WTC11 (cell line): ENCODE measurements around the gene CLPX. TPM values are rescaled to one million over a fixed set of nuclear protein-coding genes. Genes with fewer than 3 reads are reported as not detected.

ENCODE experiments used
- ATAC-seq: fragments of 200-7000 bp; cut with Tn5 transposase; 2 replicates; pipeline ENCODE4 v1.10.0; 2021; ENCODE audit warnings: mild to moderate bottlenecking, moderate library complexity
- CTCF ChIA-PET: fragments of 300-600 bp; sonication (Branson Sonifier 250); formaldehyde crosslinking; loops from one replicate; lab custom pipeline; 2021; ENCODE audit warnings: antibody characterized with exemption; lab: Charles Lee
- POLR2A ChIA-PET: fragments of 350-600 bp; sonication (Branson Sonifier 250); formaldehyde crosslinking; loops from one replicate; lab custom pipeline; 2021; ENCODE audit warnings: antibody characterized with exemption; lab: Charles Lee
- DNase-seq: peaks from one replicate; pipeline ENCODE4 v3.0.0; 2021; ENCODE audit warnings: low spot score
- H3K27ac Mint-ChIP-seq: 2 replicates; pipeline ENCODE4 v1.8.0; 2021; ENCODE audit warnings: mixed read lengths
- H3K27me3 Mint-ChIP-seq: 2 replicates; pipeline ENCODE4 v1.8.0; 2021; ENCODE audit warnings: low read depth, mild to moderate bottlenecking, moderate library complexity, mixed read lengths
- H3K36me3 Mint-ChIP-seq: 2 replicates; pipeline ENCODE4 v1.8.0; 2021; ENCODE audit warnings: mixed read lengths
- H3K4me1 Mint-ChIP-seq: 2 replicates; pipeline ENCODE4 v1.8.0; 2022; ENCODE audit warnings: mixed read lengths
- H3K4me3 Mint-ChIP-seq: 2 replicates; pipeline ENCODE4 v1.8.0; 2021; ENCODE audit warnings: mild to moderate bottlenecking, moderate library complexity, mixed read lengths
- H3K9me3 Mint-ChIP-seq: 2 replicates; pipeline ENCODE4 v1.8.0; 2021; ENCODE audit warnings: mixed read lengths
- AFF4 ChIP-seq: sonication (generic); formaldehyde crosslinking; IDR thresholded peaks from 2 replicates; pipeline ENCODE4 v1.8.1; 2023; ENCODE audit warnings: mild to moderate bottlenecking, missing genetic modification reagents, borderline replicate concordance
- ELF4 ChIP-seq: sonication (generic); formaldehyde crosslinking; IDR thresholded peaks from 2 replicates; pipeline ENCODE4 v1.8.1; 2022; ENCODE audit warnings: low read depth, mild to moderate bottlenecking, moderate library complexity, missing genetic modification reagents
- EMX1 ChIP-seq: fragments of 250-450 bp; sonication (Bioruptor Pico); IDR thresholded peaks from 2 replicates; pipeline ENCODE4 v1.8.0; 2021; ENCODE audit warnings: mild to moderate bottlenecking
- FOXP1 ChIP-seq: sonication (generic); formaldehyde crosslinking; IDR thresholded peaks from 2 replicates; pipeline ENCODE4 v1.8.0; 2022; ENCODE audit warnings: missing genetic modification reagents, mild to moderate bottlenecking, moderate library complexity, borderline replicate concordance
- GABPB1 ChIP-seq: sonication (generic); formaldehyde crosslinking; IDR thresholded peaks from 2 replicates; pipeline ENCODE4 v1.8.1; 2023; ENCODE audit warnings: mild to moderate bottlenecking, missing genetic modification reagents
- HMGA2 ChIP-seq: fragments of 250-450 bp; sonication (Bioruptor Pico); IDR thresholded peaks from 2 replicates; pipeline ENCODE4 v1.4.0; 2021; ENCODE audit warnings: mild to moderate bottlenecking, moderate library complexity
- HMGXB4 ChIP-seq: sonication (generic); formaldehyde crosslinking; IDR thresholded peaks from 2 replicates; pipeline ENCODE4 v1.8.1; 2023; ENCODE audit warnings: mild to moderate bottlenecking, moderate library complexity, missing genetic modification reagents
- JAZF1 ChIP-seq: fragments of 250-450 bp; sonication (Bioruptor Pico); IDR thresholded peaks from 2 replicates; pipeline ENCODE4 v1.9.0; 2021; ENCODE audit warnings: moderate library complexity, mild to moderate bottlenecking, inconsistent platforms
- JUN ChIP-seq: sonication (generic); formaldehyde crosslinking; IDR thresholded peaks from 2 replicates; pipeline ENCODE4 v1.8.0; 2023; ENCODE audit warnings: mild to moderate bottlenecking, missing genetic modification reagents
- NR1H2 ChIP-seq: sonication (generic); formaldehyde crosslinking; IDR thresholded peaks from 2 replicates; pipeline ENCODE4 v1.9.0; 2021; ENCODE audit warnings: mild to moderate bottlenecking, moderate library complexity, missing genetic modification reagents
- PRDM15 ChIP-seq: sonication (generic); formaldehyde crosslinking; IDR thresholded peaks from 2 replicates; pipeline ENCODE4 v1.8.0; 2022; ENCODE audit warnings: missing genetic modification reagents
- PREB ChIP-seq: sonication (generic); formaldehyde crosslinking; IDR thresholded peaks from 2 replicates; pipeline ENCODE4 v1.8.1; 2022; ENCODE audit warnings: mild to moderate bottlenecking, missing genetic modification reagents, moderate library complexity, borderline replicate concordance
- SMAD3 ChIP-seq: sonication (generic); formaldehyde crosslinking; IDR thresholded peaks from 2 replicates; pipeline ENCODE4 v1.8.0; 2022; ENCODE audit warnings: missing genetic modification reagents, mild to moderate bottlenecking, borderline replicate concordance
- SP1 ChIP-seq: sonication (generic); formaldehyde crosslinking; conservative IDR thresholded peaks from 2 replicates; pipeline ENCODE4 v1.8.1; 2022; ENCODE audit warnings: missing genetic modification reagents
- ZMAT4 ChIP-seq: fragments of 250-450 bp; sonication (Bioruptor Pico); IDR thresholded peaks from 2 replicates; pipeline ENCODE4 v1.9.0; 2021; ENCODE audit warnings: mild to moderate bottlenecking
- ZNF281 ChIP-seq: sonication (generic); formaldehyde crosslinking; IDR thresholded peaks from 2 replicates; pipeline ENCODE4 v1.8.0; 2023; ENCODE audit warnings: mild to moderate bottlenecking, missing genetic modification reagents
- ZNF532 ChIP-seq: fragments of 250-450 bp; sonication (Bioruptor Pico); IDR thresholded peaks from 2 replicates; pipeline ENCODE4 v1.9.0; 2021; ENCODE audit warnings: mild to moderate bottlenecking, borderline replicate concordance
- total RNA-seq: library from RNA; stranded (reverse); gene quantifications from 3 replicates; pipeline ENCODE4 v1.2.3, GENCODE V29; 2021

CLPX gene
- total RNA-seq, 1 experiment from 2014 or later, result 68.7 TPM

GRCh38 chr15:65154720-65155119, 30.4 kb downstream of the CLPX start:
- H3K4me3 Mint-ChIP-seq, result no peak overlapping the region
- ATAC-seq (no peak), DNase-seq (no peak)
- no peaks in the 10 kb centered on the region for H3K9me3 Mint-ChIP-seq
- H3K27ac Mint-ChIP-seq, result no peak overlapping the region
- ChIA-PET CTCF (no interaction called here), POLR2A (no interaction called here)
- no peak for TF ChIP-seq HMGXB4 (CRISPR knock-in tag)
- TF ChIP-seq JUN (CRISPR knock-in tag), result no peak
- TF ChIP-seq ELF4 (CRISPR knock-in tag), result no peak
- TF ChIP-seq SP1 (CRISPR knock-in tag), result no peak
- TF ChIP-seq ZNF532 (CRISPR knock-in tag), result no peak
- TF ChIP-seq ZNF281, result no peak
- H3K36me3 Mint-ChIP-seq, result peaks cover 50% of the 10 kb centered on the region
- no peaks in the 10 kb centered on the region for H3K4me1 Mint-ChIP-seq
- H3K27me3 Mint-ChIP-seq, result no peaks in the 10 kb centered on the region

- H3K36me3 Mint-ChIP-seq, result peaks cover 16% of the 10 kb centered on the region
- no peak for DNase-seq
- H3K27ac Mint-ChIP-seq, result no peak overlapping the region
- no peak overlapping the region for H3K4me3 Mint-ChIP-seq
- ChIA-PET CTCF (interaction anchor here (3.1 kb wide), 1 partner anchor 46 kb away, joined by 11 read pairs; no protein-coding TSS in a partner anchor), POLR2A (no interaction called here)
- no peak for ATAC-seq
- no peaks in the 10 kb centered on the region for H3K9me3 Mint-ChIP-seq
- H3K4me1 Mint-ChIP-seq, result no peaks in the 10 kb centered on the region; the same call in 1 of the 2 replicates
- no peaks in the 10 kb centered on the region for H3K27me3 Mint-ChIP-seq
- no peak for TF ChIP-seq FOXP1 (CRISPR knock-in tag)
- TF ChIP-seq ELF4 (CRISPR knock-in tag), result no peak
- TF ChIP-seq NR1H2, result no peak
- no peak for TF ChIP-seq GABPB1
- no peak for TF ChIP-seq PRDM15
- no peak for TF ChIP-seq HMGA2 (CRISPR knock-in tag)
- TF ChIP-seq SMAD3 (CRISPR knock-in tag), result no peak
- no peak for TF ChIP-seq JAZF1
- no peak for TF ChIP-seq ZMAT4 (CRISPR knock-in tag)
- TF ChIP-seq PREB (CRISPR knock-in tag), result no peak
- no peak for TF ChIP-seq EMX1 (CRISPR knock-in tag)
- no peak for TF ChIP-seq AFF4
Observed at GRCh38 chr15:65147902-65148301, 37.2 kb downstream of the CLPX start.
